Measurements from ENCODE around the gene TOPBP1. TPM values are rescaled to one million over a fixed set of nuclear protein-coding genes. Genes with fewer than 3 reads are reported as not detected.

The TOPBP1 gene
- total and polyA plus RNA-seq, 2 experiments from 2014 or later = 15.8 to 42.2 TPM

GRCh38 chr3:133607816-133608215 is 53.9 kb downstream of the TOPBP1 start:
- H3K36me3 ChIP-seq (ENCODE audit: insufficient read depth) = peaks cover 31% of the 10 kb centered on the region; the same call in 1 of the 2 replicates
- H3K36me3 Mint-ChIP-seq (ENCODE audit: low read depth) = peaks cover 52% of the 10 kb centered on the region; the same call in 2 of the 3 replicates
- no peak for ATAC-seq

GRCh38 chr3:133606902-133607301 is 54.8 kb downstream of the TOPBP1 start:
- Histone ChIP-seq H3K9me2 (ENCODE audit: insufficient read depth) (no peaks in the 10 kb centered on the region), H3K4me1 (ENCODE audit: insufficient read depth) (no peaks in the 10 kb centered on the region), H2AFZ (no peak overlapping the region), H3K27ac (ENCODE audit: low read depth) (no peak overlapping the region), H3K4me2 (no peak overlapping the region), H3K27me3 (ENCODE audit: insufficient read depth) (no peaks in the 10 kb centered on the region), H4K20me1 (replicated peaks; ENCODE audit: insufficient read depth) (no peaks in the 10 kb centered on the region), H3K79me2 (replicated peaks; ENCODE audit: insufficient read depth) (no peaks in the 10 kb centered on the region), H3K4me3 (no peak overlapping the region), H3F3A (replicated peaks; ENCODE audit: low read depth) (no peaks in the 10 kb centered on the region), H3K36me3 (ENCODE audit: insufficient read depth) (peaks cover 31% of the 10 kb centered on the region; the same call in 1 of the 2 replicates)
- H3K27me3 Mint-ChIP-seq (ENCODE audit: insufficient read depth, low read depth, poor library complexity) = no peaks in the 10 kb centered on the region
- H3K9me3 Mint-ChIP-seq = no peaks in the 10 kb centered on the region
- no peak overlapping the region for H3K27ac Mint-ChIP-seq
- TF ChIP-seq REST (IDR thresholded peaks at IDR 0.05; ENCODE audit: unreplicated experiment) = no peak
- TF ChIP-seq EZH2phosphoT487 (IDR thresholded peaks at IDR 0.05; ENCODE audit: unreplicated experiment) = no peak
- TF ChIP-seq NANOG (IDR thresholded peaks at IDR 0.05; ENCODE audit: borderline replicate concordance) = no peak
- TF ChIP-seq JUNB (IDR thresholded peaks at IDR 0.05; ENCODE audit: unreplicated experiment) = no peak
- TF ChIP-seq CTCF (conservative IDR thresholded peaks at IDR 0.05; ENCODE audit: low read depth in 2 of 2) = no peak
- TF ChIP-seq ZNF114 (CRISPR knock-in tag; IDR thresholded peaks at IDR 0.05) = no peak
- TF ChIP-seq POLR2AphosphoS5 (IDR thresholded peaks at IDR 0.05; ENCODE audit: low read depth) = no peak
- no peak for TF ChIP-seq STAT1 (IDR thresholded peaks at IDR 0.05; ENCODE audit: unreplicated experiment)
- TF ChIP-seq EZH2 (IDR thresholded peaks at IDR 0.05; ENCODE audit: low read depth, unreplicated experiment) = no peak
- H3K36me3 Mint-ChIP-seq (ENCODE audit: low read depth) = peaks cover 48% of the 10 kb centered on the region; the same call in 2 of the 3 replicates
- H3K4me1 Mint-ChIP-seq = no peaks in the 10 kb centered on the region
- DNase-seq (ENCODE audit: low spot score) (no peak), ATAC-seq (no peak)
- no peak overlapping the region for H3K4me3 Mint-ChIP-seq

More at GRCh38 chr3:133607816-133608215, 53.9 kb downstream of the TOPBP1 start:
- no peaks in the 10 kb centered on the region for H3K27me3 ChIP-seq (ENCODE audit: insufficient read depth)
- Mint-ChIP-seq H3K4me1 (no peaks in the 10 kb centered on the region), H3K4me3 (no peak overlapping the region), H3K9me3 (no peaks in the 10 kb centered on the region), H3K27ac (no peak overlapping the region), H3K27me3 (ENCODE audit: insufficient read depth, low read depth, poor library complexity) (no peaks in the 10 kb centered on the region)
- DNase-seq (ENCODE audit: low spot score) = no peak
- H3K27ac ChIP-seq (ENCODE audit: low read depth) = no peak overlapping the region
- no peaks in the 10 kb centered on the region for H3K9me2 ChIP-seq (ENCODE audit: insufficient read depth)
- H2AFZ ChIP-seq = no peak overlapping the region
- H3K4me3 ChIP-seq = no peak overlapping the region
- no peaks in the 10 kb centered on the region for H3K4me1 ChIP-seq (ENCODE audit: insufficient read depth)
- H3K4me2 ChIP-seq = no peak overlapping the region
- no peak for TF ChIP-seq JUNB (IDR thresholded peaks at IDR 0.05; ENCODE audit: unreplicated experiment)
- TF ChIP-seq STAT1 (IDR thresholded peaks at IDR 0.05; ENCODE audit: unreplicated experiment) = no peak
- no peaks in the 10 kb centered on the region for H3F3A ChIP-seq (replicated peaks; ENCODE audit: low read depth)
- no peaks in the 10 kb centered on the region for H4K20me1 ChIP-seq (replicated peaks; ENCODE audit: insufficient read depth)
- no peaks in the 10 kb centered on the region for H3K79me2 ChIP-seq (replicated peaks; ENCODE audit: insufficient read depth)
